ENCODE results near the gene CA10. TPM values are rescaled to one million over a fixed set of nuclear protein-coding genes. Genes with fewer than 3 reads are reported as not detected.

CA10 gene
- total and polyA plus RNA-seq, 2 of the 4 experiments (the other 2 are of a cell fraction), result not detected

GRCh38 chr17:51933647-51934046 lies 224.9 kb downstream of the CA10 start:
- Histone ChIP-seq H4K8ac (ENCODE audit: low read depth in 2 of 2, low read length in 2 of 2) (no peak overlapping the region), H2AK9ac (replicated peaks; ENCODE audit: low read depth, low read length, poor library complexity) (no peak overlapping the region), H3K56ac (ENCODE audit: extremely low read depth, insufficient read depth, low read length) (no peak overlapping the region), H3K23ac (ENCODE audit: low read depth, low read length) (no peak overlapping the region), H3K27ac (ENCODE audit: insufficient read depth, low read length) (no peak overlapping the region), H3K4me3 (ENCODE audit: insufficient read depth, low read depth, low read length) (no peak overlapping the region), H2AFZ (replicated peaks; ENCODE audit: low read length, poor library complexity) (no peak overlapping the region), H3K4me2 (ENCODE audit: low read depth, low read length) (no peak overlapping the region), H2BK120ac (ENCODE audit: low read depth, low read length) (no peak overlapping the region), H3K18ac (ENCODE audit: low read depth, low read length) (no peak overlapping the region), H4K20me1 (ENCODE audit: insufficient read depth, low read length) (no peaks in the 10 kb centered on the region), H3K9me3 (ENCODE audit: control insufficient read depth, insufficient read depth, low read length) (peaks cover 17% of the 10 kb centered on the region), H2BK20ac (ENCODE audit: low read depth, low read length) (no peak overlapping the region), H3K9me1 (ENCODE audit: insufficient read depth, low read length) (no peaks in the 10 kb centered on the region), H2AK5ac (ENCODE audit: low read depth, low read length) (no peak overlapping the region), H2BK5ac (ENCODE audit: low read depth, low read length, poor library complexity, severe bottlenecking) (no peak overlapping the region), H4K5ac (ENCODE audit: low read depth, low read length) (no peak overlapping the region), H3K4me1 (ENCODE audit: control insufficient read depth, insufficient read depth, low read length) (no peaks in the 10 kb centered on the region), H2BK15ac (ENCODE audit: low read depth, low read length) (no peak overlapping the region), H3K14ac (replicated peaks; ENCODE audit: low read depth, low read length) (no peak overlapping the region), H4K91ac (ENCODE audit: insufficient read depth, low read depth, low read length) (no peak overlapping the region), H3K27me3 (ENCODE audit: control insufficient read depth, insufficient read depth, low read length) (no peaks in the 10 kb centered on the region), H3K36me3 (ENCODE audit: control insufficient read depth, insufficient read depth, low read length) (no peaks in the 10 kb centered on the region), H3K79me1 (ENCODE audit: low read depth in 1 of 2, low read length in 2 of 2) (no peaks in the 10 kb centered on the region), H3K9ac (ENCODE audit: low read depth, low read length) (no peak overlapping the region), H3K4ac (ENCODE audit: low read depth, low read length) (no peak overlapping the region)
- TF ChIP-seq POLR2A (IDR thresholded peaks at IDR 0.05; ENCODE audit: low read depth, low read length), result no peak
- TF ChIP-seq MAZ (IDR thresholded peaks at IDR 0.05; ENCODE audit: borderline replicate concordance, low read depth, low read length), result no peak
- no peak for TF ChIP-seq RAD21 (IDR thresholded peaks at IDR 0.05; ENCODE audit: low read length)
- TF ChIP-seq CHD1 (IDR thresholded peaks at IDR 0.05; ENCODE audit: low read depth, low read length), result no peak
- no peak for TF ChIP-seq MAFK (IDR thresholded peaks at IDR 0.05; ENCODE audit: low read depth, low read length)
- no peak for TF ChIP-seq MXI1 (IDR thresholded peaks at IDR 0.05; ENCODE audit: borderline replicate concordance, low read depth, low read length)
- no peak for ATAC-seq (ENCODE audit: low read depth)
- ChIA-PET POLR2A (ENCODE audit: unreplicated experiment) (no interaction called here), CTCF (no interaction called here)
- no peak for DNase-seq
- in situ Hi-C loops (cut with MboI; ENCODE audit: low sequenced_read_pairs), result no loop called here
- intact Hi-C loops (cut with micrococcal nuclease), result no loop called here
- no TSS peak for BruUV-seq (replicated peaks)
- dilution Hi-C loops (cut with HindIII; ENCODE audit: low sequenced_read_pairs, unreplicated experiment), result no loop called here
- no CpG with 5 or more reads among the region's 7 CpGs for WGBS, 2 experiments (ENCODE audit: extremely low coverage in 2 of 2, insufficient read length in 1 of 2)
